ENCODE data around the gene CROCC2. TPM values are rescaled to one million over a fixed set of nuclear protein-coding genes. Genes with fewer than 3 reads are reported as not detected.

Gene CROCC2
- total and polyA plus RNA-seq, 2 of the 13 experiments (the other 11 are each of a cell fraction or from before 2014, with no cell fraction given): not detected

GRCh38 chr2:240909216-240909974, 3.3 kb downstream of the CROCC2 start (continued):
- TF ChIP-seq ZNF18 (CRISPR knock-in tag; IDR thresholded peaks at IDR 0.05; ENCODE audit: insufficient replicate concordance) (no peak), ZNF629 (CRISPR knock-in tag; conservative IDR thresholded peaks at IDR 0.05) (no peak), ZNF589 (CRISPR knock-in tag; conservative IDR thresholded peaks at IDR 0.05) (no peak), ZNF468 (CRISPR knock-in tag; IDR thresholded peaks at IDR 0.05) (no peak), MATR3 (CRISPR knock-in tag; IDR thresholded peaks at IDR 0.05) (no peak), ZNF512 (CRISPR knock-in tag; IDR thresholded peaks at IDR 0.05) (no peak), RARA (CRISPR knock-in tag; IDR thresholded peaks at IDR 0.05) (no peak), ZNF136 (CRISPR knock-in tag; IDR thresholded peaks at IDR 0.05; ENCODE audit: low read depth) (no peak), IKZF5 (CRISPR knock-in tag; IDR thresholded peaks at IDR 0.05) (no peak), STAT6 (CRISPR knock-in tag; IDR thresholded peaks at IDR 0.05; ENCODE audit: borderline replicate concordance) (no peak), HOXA9 (CRISPR knock-in tag; IDR thresholded peaks at IDR 0.05; ENCODE audit: borderline replicate concordance) (no peak), MED1 (CRISPR knock-in tag; IDR thresholded peaks at IDR 0.05) (no peak)

Measured in HepG2 (cell line).